SJCRH30 (cell line): ENCODE data around the gene AHSG. TPM values are rescaled to one million over a fixed set of nuclear protein-coding genes. Genes with fewer than 3 reads are reported as not detected.

Experiments used
- DNase-seq, 2 experiments: peaks; one replicate each; pipeline ENCODE4 v3.0.0-alpha.2; 2015 to 2020
- H3K27ac ChIP-seq: fragments of 250-450 bp; sonication (Bioruptor Pico); 2 replicates; pipeline ENCODE4 v1.5.1; 2020; ENCODE audit warnings: mild to moderate bottlenecking, moderate library complexity
- H3K27me3 ChIP-seq: fragments of 250-450 bp; sonication (Bioruptor Pico); 2 replicates; pipeline ENCODE4 v1.5.1; 2020; ENCODE audit warnings: mild to moderate bottlenecking, moderate library complexity
- H3K36me3 ChIP-seq: fragments of 250-450 bp; sonication (Bioruptor Pico); 2 replicates; pipeline ENCODE4 v1.5.1; 2020; ENCODE audit warnings: mild to moderate bottlenecking, moderate library complexity
- H3K4me1 ChIP-seq: fragments of 250-450 bp; sonication (Bioruptor Pico); 2 replicates; pipeline ENCODE4 v1.5.1; 2020; ENCODE audit warnings: mild to moderate bottlenecking, moderate library complexity
- H3K4me3 ChIP-seq: fragments of 250-450 bp; sonication (Bioruptor Pico); 2 replicates; pipeline ENCODE4 v1.5.1; 2020; ENCODE audit warnings: mild to moderate bottlenecking, moderate library complexity
- H3K9me3 ChIP-seq: fragments of 250-450 bp; sonication (Bioruptor Pico); replicated peaks from 2 replicates; pipeline ENCODE4 v1.5.1; 2020; ENCODE audit warnings: mild to moderate bottlenecking, moderate library complexity
- total RNA-seq: library from RNA; depleted of rRNA; stranded (reverse); fragments of >200 nt; shearing (Covaris generic); gene quantifications from 2 replicates; pipeline ENCODE4 v1.2.3, GENCODE V29; 2014

The AHSG gene
- total RNA-seq, 1 experiment from 2014 or later = not detected

GRCh38 chr3:186637686-186638085 is 24.8 kb downstream of the AHSG start:
- no peaks in the 10 kb centered on the region for H3K36me3 ChIP-seq
- no peak overlapping the region for H3K4me3 ChIP-seq
- DNase-seq = no peak

GRCh38 chr3:186638259-186638658 is 25.4 kb downstream of the AHSG start:
- Histone ChIP-seq H3K27me3 (no peaks in the 10 kb centered on the region), H3K36me3 (no peaks in the 10 kb centered on the region), H3K4me1 (no peaks in the 10 kb centered on the region), H3K9me3 (no peaks in the 10 kb centered on the region), H3K4me3 (no peak overlapping the region), H3K27ac (no peak overlapping the region)
- DNase-seq = no peak

More at GRCh38 chr3:186637686-186638085, 24.8 kb downstream of the AHSG start:
- Histone ChIP-seq H3K27ac (no peak overlapping the region), H3K27me3 (no peaks in the 10 kb centered on the region), H3K9me3 (no peaks in the 10 kb centered on the region), H3K4me1 (no peaks in the 10 kb centered on the region)

GRCh38 chr3:186639778-186640472 is 27.1 kb downstream of the AHSG start, which contains the start of gene FETUB:
Gene FETUB, plus strand, starts transcription at chr3:186640399. Its CDS starts 62 bp downstream, at chr3:186640461.
- Histone ChIP-seq H3K36me3 (no peaks in the 10 kb centered on the region), H3K9me3 (no peaks in the 10 kb centered on the region)

DNA sequence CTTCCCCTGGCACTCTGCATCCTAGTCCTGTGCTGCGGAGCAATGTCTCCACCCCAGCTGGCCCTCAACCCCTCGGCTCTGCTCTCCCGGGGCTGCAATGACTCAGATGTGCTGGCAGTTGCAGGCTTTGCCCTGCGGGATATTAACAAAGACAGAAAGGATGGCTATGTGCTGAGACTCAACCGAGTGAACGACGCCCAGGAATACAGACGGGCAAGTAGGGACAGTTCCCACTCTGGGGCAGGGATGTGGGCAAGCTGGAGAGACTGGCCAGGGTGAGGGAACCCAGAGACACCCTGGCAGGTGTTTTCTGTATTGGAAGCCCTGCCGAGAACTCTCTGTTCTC is 27.6 kb downstream of the AHSG start:
- no peak overlapping the region for H3K4me3 ChIP-seq
- peak; percentile 26 to 30 for DNase-seq
- no peaks in the 10 kb centered on the region for H3K27me3 ChIP-seq
- H3K4me1 ChIP-seq = no peaks in the 10 kb centered on the region
- H3K36me3 ChIP-seq = no peaks in the 10 kb centered on the region
- no peaks in the 10 kb centered on the region for H3K9me3 ChIP-seq
- no peak overlapping the region for H3K27ac ChIP-seq

More at GRCh38 chr3:186639778-186640472, 27.1 kb downstream of the AHSG start, which contains the start of gene FETUB:
- DNase-seq = no peak
- no peak within 1 kb of the TSS for H3K27ac ChIP-seq
- H3K27me3 ChIP-seq = no peaks in the 10 kb centered on the region
- H3K4me1 ChIP-seq = no peaks in the 10 kb centered on the region
- no peak within 1 kb of the TSS for H3K4me3 ChIP-seq

- no peaks in the 10 kb centered on the region for H3K9me3 ChIP-seq
- H3K4me1 ChIP-seq = no peaks in the 10 kb centered on the region
- no peaks in the 10 kb centered on the region for H3K36me3 ChIP-seq
- no peak overlapping the region for H3K27ac ChIP-seq
- no peaks in the 10 kb centered on the region for H3K27me3 ChIP-seq
- DNase-seq = no peak
- no peak overlapping the region for H3K4me3 ChIP-seq
These were observed 28.1 kb downstream of the AHSG start for GRCh38 chr3:186640929-186641328.

- no peak for DNase-seq
- Histone ChIP-seq H3K9me3 (no peaks in the 10 kb centered on the region), H3K4me3 (no peak overlapping the region), H3K27me3 (no peaks in the 10 kb centered on the region), H3K36me3 (no peaks in the 10 kb centered on the region), H3K27ac (no peak overlapping the region), H3K4me1 (peaks cover 4% of the 10 kb centered on the region)
These were observed 29.2 kb downstream of the AHSG start for GRCh38 chr3:186642014-186642413.

GRCh38 chr3:186643493-186643892 is 30.6 kb downstream of the AHSG start:
- Histone ChIP-seq H3K4me3 (no peak overlapping the region), H3K4me1 (peaks cover 4% of the 10 kb centered on the region), H3K9me3 (no peaks in the 10 kb centered on the region), H3K27ac (no peak overlapping the region), H3K36me3 (no peaks in the 10 kb centered on the region), H3K27me3 (no peaks in the 10 kb centered on the region)
- DNase-seq = no peak

DNA sequence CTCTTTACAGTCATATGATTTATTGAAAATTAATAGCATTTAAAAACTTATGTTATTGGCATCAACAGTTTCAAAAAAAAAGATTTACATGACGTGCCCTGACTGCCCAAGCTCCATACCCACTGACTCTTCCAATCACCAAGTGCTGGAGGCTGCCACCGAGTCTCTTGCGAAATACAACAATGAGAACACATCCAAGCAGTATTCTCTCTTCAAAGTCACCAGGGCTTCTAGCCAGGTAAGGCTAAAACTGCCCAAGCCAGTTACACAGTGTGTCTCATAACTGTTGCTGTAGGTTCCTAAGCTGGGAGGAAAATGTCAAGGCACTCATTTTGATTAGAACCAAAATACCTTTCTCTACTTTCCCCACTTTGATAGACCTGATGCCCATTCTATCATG is 31.8 kb downstream of the AHSG start:
- Histone ChIP-seq H3K4me1 (peaks cover 4% of the 10 kb centered on the region), H3K27ac (no peak overlapping the region), H3K4me3 (no peak overlapping the region), H3K36me3 (no peaks in the 10 kb centered on the region), H3K27me3 (no peaks in the 10 kb centered on the region), H3K9me3 (no peaks in the 10 kb centered on the region)
- no peak for DNase-seq

- no peaks in the 10 kb centered on the region for H3K27me3 ChIP-seq
- peak; percentile 64 to 71 for DNase-seq
- H3K4me1 ChIP-seq = peaks cover 4% of the 10 kb centered on the region
- H3K9me3 ChIP-seq = no peaks in the 10 kb centered on the region
- H3K4me3 ChIP-seq = no peak overlapping the region
- peak overlapping the region; percentile 19; the same call in 1 of the 2 replicates for H3K27ac ChIP-seq
- no peaks in the 10 kb centered on the region for H3K36me3 ChIP-seq
These were observed 33.2 kb downstream of the AHSG start for GRCh38 chr3:186646106-186646505.

GRCh38 chr3:186646841-186647240 is 34.0 kb downstream of the AHSG start:
- Histone ChIP-seq H3K36me3 (no peaks in the 10 kb centered on the region), H3K4me3 (no peak overlapping the region), H3K4me1 (peaks cover 4% of the 10 kb centered on the region), H3K27me3 (no peaks in the 10 kb centered on the region), H3K9me3 (no peaks in the 10 kb centered on the region), H3K27ac (no peak overlapping the region)
- no peak for DNase-seq

DNA sequence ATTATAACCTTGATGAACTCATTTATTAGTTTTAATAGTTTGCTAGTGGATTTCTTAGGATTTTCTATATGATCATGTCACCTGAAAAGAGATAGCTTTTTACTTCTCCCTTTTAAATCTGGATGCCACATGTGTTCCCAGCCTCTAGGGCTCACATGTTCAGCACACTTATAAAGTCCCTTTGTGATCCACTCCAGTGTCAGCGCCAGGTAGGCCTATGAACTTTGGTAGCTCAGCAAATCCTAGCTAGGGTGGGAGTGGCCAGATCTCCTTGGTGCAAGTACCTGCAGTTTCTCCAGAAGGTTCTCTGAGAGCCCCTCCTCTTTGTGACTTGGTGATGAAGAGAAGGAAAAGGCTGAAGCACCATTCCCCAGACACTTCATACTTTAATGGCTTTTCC is 36.0 kb downstream of the AHSG start:
- Histone ChIP-seq H3K4me1 (peaks cover 4% of the 10 kb centered on the region), H3K27me3 (no peaks in the 10 kb centered on the region), H3K27ac (no peak overlapping the region), H3K36me3 (no peaks in the 10 kb centered on the region), H3K9me3 (no peaks in the 10 kb centered on the region), H3K4me3 (no peak overlapping the region)
- no peak for DNase-seq

DNA sequence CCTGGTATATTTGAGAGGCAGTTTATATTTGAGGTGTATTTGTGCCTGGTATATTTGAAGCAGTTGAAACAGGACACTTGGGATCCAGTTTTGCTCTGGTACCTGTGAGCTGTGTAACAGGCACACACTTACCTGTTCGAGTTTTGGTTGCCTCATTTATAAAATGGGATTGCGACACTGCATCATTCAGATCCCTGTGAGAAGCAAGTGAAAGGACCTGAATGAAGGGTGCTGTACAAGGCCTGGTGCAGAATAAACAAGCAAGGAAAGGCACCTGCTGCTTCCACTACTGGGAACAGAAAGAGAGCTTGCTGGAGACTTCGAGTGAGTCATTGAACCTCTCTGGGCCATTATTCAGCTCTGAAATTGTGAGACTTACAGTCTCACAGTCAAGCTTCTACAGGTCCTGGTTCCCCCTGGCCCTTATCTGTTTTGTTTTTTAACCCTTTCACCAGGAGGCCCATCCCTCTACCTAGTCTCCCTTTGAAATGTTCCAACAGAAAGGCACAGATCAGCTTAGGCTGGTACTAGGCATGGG is 38.9 kb downstream of the AHSG start:
- H3K36me3 ChIP-seq = no peaks in the 10 kb centered on the region
- no peak overlapping the region for H3K27ac ChIP-seq
- H3K27me3 ChIP-seq = no peaks in the 10 kb centered on the region
- no peak for DNase-seq
- H3K4me1 ChIP-seq = no peaks in the 10 kb centered on the region; the same call in 1 of the 2 replicates
- H3K4me3 ChIP-seq = no peak overlapping the region
- H3K9me3 ChIP-seq = no peaks in the 10 kb centered on the region

DNA sequence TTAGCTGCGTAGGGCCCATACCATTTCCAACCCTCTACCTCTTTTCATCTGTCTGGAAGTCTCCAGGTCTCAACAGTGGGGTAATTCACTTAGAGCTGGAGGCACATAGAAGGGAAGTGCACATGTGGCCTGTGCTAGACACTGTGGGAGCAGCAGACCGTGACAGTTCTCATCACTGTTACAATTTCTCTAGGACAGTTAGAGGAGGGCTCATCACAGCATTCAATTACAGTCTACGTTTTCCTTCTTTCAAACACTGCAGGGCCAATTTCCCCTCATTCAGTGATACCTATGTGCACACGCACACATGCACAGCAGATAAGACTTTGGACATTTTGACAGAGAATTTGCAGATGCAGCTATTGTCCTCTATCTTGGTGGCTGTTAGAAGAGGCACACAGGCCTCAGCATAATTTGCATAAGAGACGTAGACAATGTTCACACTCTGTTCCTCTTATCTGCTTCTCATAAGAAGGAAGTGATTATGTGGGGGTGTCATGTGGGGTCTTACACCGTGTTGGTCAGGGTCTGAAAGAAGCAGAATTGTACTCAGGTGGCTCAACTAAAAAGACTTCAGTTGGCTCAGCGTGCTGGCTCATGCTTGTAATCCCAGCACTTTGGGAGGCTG is 40.3 kb downstream of the AHSG start:
- DNase-seq = no peak
- Histone ChIP-seq H3K36me3 (no peaks in the 10 kb centered on the region), H3K27ac (no peak overlapping the region), H3K4me1 (no peaks in the 10 kb centered on the region), H3K4me3 (no peak overlapping the region), H3K27me3 (no peaks in the 10 kb centered on the region), H3K9me3 (no peaks in the 10 kb centered on the region)

DNA sequence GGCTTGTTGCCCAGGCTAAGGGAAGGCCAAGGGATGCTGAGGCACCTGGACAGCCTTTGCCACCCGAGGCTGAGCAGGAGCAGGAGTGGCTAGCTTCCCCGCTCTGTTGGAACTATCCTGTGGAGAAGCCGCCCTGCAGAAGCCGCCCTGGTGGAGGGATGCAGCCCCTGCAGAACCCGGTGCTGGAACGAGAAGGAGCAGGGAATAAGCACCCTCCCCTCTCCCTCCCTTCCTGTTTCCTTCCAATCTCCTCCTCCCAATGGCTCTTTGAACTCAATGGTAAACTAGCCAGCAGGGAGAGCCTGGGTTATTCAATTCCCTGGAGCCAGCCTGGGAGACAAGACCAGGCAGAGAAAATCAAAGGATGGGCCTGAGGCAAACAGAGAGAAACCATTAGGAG is 41.1 kb downstream of the AHSG start:
- no peaks in the 10 kb centered on the region for H3K27me3 ChIP-seq
- no peaks in the 10 kb centered on the region for H3K9me3 ChIP-seq
- H3K4me3 ChIP-seq = no peak overlapping the region
- H3K4me1 ChIP-seq = no peaks in the 10 kb centered on the region
- DNase-seq = no peak
- H3K36me3 ChIP-seq = no peaks in the 10 kb centered on the region
- no peak overlapping the region for H3K27ac ChIP-seq

GRCh38 chr3:186663361-186664118 is 50.7 kb downstream of the AHSG start:
- Histone ChIP-seq H3K27ac (no peak overlapping the region), H3K36me3 (no peaks in the 10 kb centered on the region), H3K27me3 (no peaks in the 10 kb centered on the region), H3K4me1 (no peaks in the 10 kb centered on the region), H3K4me3 (no peak overlapping the region), H3K9me3 (no peaks in the 10 kb centered on the region)
- DNase-seq = no peak
